Measurements from ENCODE around the gene ATF7IP2. TPM values are rescaled to one million over a fixed set of nuclear protein-coding genes. Genes with fewer than 3 reads are reported as not detected.

Gene ATF7IP2
- total and polyA plus RNA-seq, 10 of the 15 experiments (the other 5 are each of a cell fraction or from before 2014, with no cell fraction given): 24.6 to 82.1 (median 51.9) TPM

- TF ChIP-seq POLR2AphosphoS2 (IDR thresholded peaks at IDR 0.05; ENCODE audit: low read depth, low read length): no peak
Observed at GRCh38 chr16:10390330-10390729, 4.5 kb downstream of the ATF7IP2 start (continued).

DNA sequence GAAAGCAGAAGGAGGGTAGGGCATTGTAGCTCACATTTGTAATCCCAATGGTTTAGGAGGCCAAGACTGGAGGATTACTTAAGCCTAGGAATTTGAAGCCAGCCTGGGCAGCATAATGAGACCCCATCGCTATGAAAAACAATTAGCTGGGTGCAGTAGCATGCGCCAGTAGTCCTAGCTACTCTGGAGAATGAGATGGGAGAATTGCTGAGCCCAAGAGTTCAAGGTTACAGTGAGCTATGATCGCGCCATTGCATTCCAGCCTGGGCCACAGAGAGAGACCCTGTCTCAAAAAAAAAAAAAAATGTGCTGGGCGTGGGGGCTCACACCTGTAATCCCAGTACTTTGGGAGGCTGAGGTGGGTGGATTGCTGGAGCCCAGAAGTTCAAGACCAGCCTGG, 5.0 kb downstream of the ATF7IP2 start:
- Histone ChIP-seq H3K4me3 (no peak overlapping the region), H3K4me2 (ENCODE audit: control insufficient read depth, insufficient read depth) (no peak overlapping the region), H3K36me3 (ENCODE audit: control insufficient read depth in 2 of 2, insufficient read depth in 2 of 2, low read length in 1 of 2) (peaks cover 0 to 10% of the 10 kb centered on the region in 2 experiments; a peak in 2 of 4 replicates), H3K9me3 (replicated peaks; ENCODE audit: control insufficient read depth, insufficient read depth, low read length) (peaks cover 4% of the 10 kb centered on the region; the same call in 2 of the 3 replicates), H3K27ac (ENCODE audit: control insufficient read depth, insufficient read depth) (no peak overlapping the region), H2AFZ (ENCODE audit: control insufficient read depth, low read depth, low read length) (no peak overlapping the region), H3K9ac (ENCODE audit: control insufficient read depth, insufficient read depth, low read length) (no peak overlapping the region), H3K27me3 (replicated peaks in 1 of 2; ENCODE audit: control insufficient read depth in 2 of 2, insufficient read depth in 2 of 2, low read length in 1 of 2) (no peaks in the 10 kb centered on the region), H4K20me1 (ENCODE audit: control insufficient read depth, insufficient read depth) (no peaks in the 10 kb centered on the region), H3K4me1 (ENCODE audit: control insufficient read depth, insufficient read depth, low read length) (no peaks in the 10 kb centered on the region; the same call in 1 of the 2 replicates), H3K79me2 (ENCODE audit: control insufficient read depth, insufficient read depth, low read length) (peaks cover 17% of the 10 kb centered on the region)
- no peak for DNase-seq (ENCODE audit: low read depth, low spot score)
- ChIA-PET CTCF (interaction anchor here (1.2 kb wide), 1 partner anchor 29 kb away, joined by 3 read pairs; no protein-coding TSS in a partner anchor), POLR2A (no interaction called here), SMC1A (ENCODE audit: uncharacterized antibody, unreplicated experiment) (interaction anchor here (1.1 to 1.3 kb wide), 3 partner anchors 9 to 101 kb away, joined by 3 to 6 read pairs (median 4); no protein-coding TSS in a partner anchor), RAD21 (ENCODE audit: unreplicated experiment) (no interaction called here)
- WGBS (ENCODE audit: insufficient coverage, insufficient replicate concordance, low lambda C conversion rate, missing lambda C conversion rate): 98% methylated on average over 5 of the region's 5 CpGs
- TF ChIP-seq CBX5 (IDR thresholded peaks at IDR 0.05; ENCODE audit: low read depth): no peak
- no peak for TF ChIP-seq TBL1XR1 (IDR thresholded peaks at IDR 0.05; ENCODE audit: low read depth, low read length)
- TF ChIP-seq RBBP5 (conservative IDR thresholded peaks at IDR 0.05): no peak
- TF ChIP-seq DPF2 (IDR thresholded peaks at IDR 0.05): no peak
- no peak for TF ChIP-seq BCLAF1 (IDR thresholded peaks at IDR 0.05)
- TF ChIP-seq YBX1 (IDR thresholded peaks at IDR 0.05): no peak
- no peak for TF ChIP-seq NFYB (IDR thresholded peaks at IDR 0.05; ENCODE audit: insufficient read depth, low read depth, low read length)
- no peak for TF ChIP-seq JUNB (IDR thresholded peaks at IDR 0.05)
- TF ChIP-seq HDAC2 (IDR thresholded peaks at IDR 0.05): no peak
- no peak for TF ChIP-seq ZNF217 (IDR thresholded peaks at IDR 0.05)
- no peak for TF ChIP-seq NFXL1 (IDR thresholded peaks at IDR 0.05; ENCODE audit: borderline replicate concordance)
- no peak for TF ChIP-seq SMC3 (IDR thresholded peaks at IDR 0.05; ENCODE audit: borderline replicate concordance, low read length)
- no peak for TF ChIP-seq GATAD2B (conservative IDR thresholded peaks at IDR 0.05; ENCODE audit: low read depth)
- TF ChIP-seq, protein P1, sequence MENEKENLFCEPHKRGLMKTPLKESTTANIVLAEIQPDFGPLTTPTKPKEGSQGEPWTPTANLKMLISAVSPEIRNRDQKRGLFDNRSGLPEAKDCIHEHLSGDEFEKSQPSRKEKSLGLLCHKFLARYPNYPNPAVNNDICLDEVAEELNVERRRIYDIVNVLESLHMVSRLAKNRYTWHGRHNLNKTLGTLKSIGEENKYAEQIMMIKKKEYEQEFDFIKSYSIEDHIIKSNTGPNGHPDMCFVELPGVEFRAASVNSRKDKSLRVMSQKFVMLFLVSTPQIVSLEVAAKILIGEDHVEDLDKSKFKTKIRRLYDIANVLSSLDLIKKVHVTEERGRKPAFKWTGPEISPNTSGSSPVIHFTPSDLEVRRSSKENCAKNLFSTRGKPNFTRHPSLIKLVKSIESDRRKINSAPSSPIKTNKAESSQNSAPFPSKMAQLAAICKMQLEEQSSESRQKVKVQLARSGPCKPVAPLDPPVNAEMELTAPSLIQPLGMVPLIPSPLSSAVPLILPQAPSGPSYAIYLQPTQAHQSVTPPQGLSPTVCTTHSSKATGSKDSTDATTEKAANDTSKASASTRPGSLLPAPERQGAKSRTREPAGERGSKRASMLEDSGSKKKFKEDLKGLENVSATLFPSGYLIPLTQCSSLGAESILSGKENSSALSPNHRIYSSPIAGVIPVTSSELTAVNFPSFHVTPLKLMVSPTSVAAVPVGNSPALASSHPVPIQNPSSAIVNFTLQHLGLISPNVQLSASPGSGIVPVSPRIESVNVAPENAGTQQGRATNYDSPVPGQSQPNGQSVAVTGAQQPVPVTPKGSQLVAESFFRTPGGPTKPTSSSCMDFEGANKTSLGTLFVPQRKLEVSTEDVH (IDR thresholded peaks at IDR 0.05; ENCODE audit: low read depth, partially characterized antibody): no peak
- no peak for FAIRE-seq
- intact Hi-C loops (cut with micrococcal nuclease; ENCODE audit: unreplicated experiment): no loop called here
- no TSS peak for BruUV-seq (replicated peaks)
- ATAC-seq: no peak
- in situ Hi-C loops (cut with MboI): no loop called here

Data from GM12878 (cell line).